Measurements from ENCODE around the gene KRT15. TPM values are rescaled to one million over a fixed set of nuclear protein-coding genes. Genes with fewer than 3 reads are reported as not detected.

The KRT15 gene
- polyA plus RNA-seq, 1 donor (not counting 4 experiments of a cell fraction or from before 2014, with no cell fraction given), result 729 TPM

DNA sequence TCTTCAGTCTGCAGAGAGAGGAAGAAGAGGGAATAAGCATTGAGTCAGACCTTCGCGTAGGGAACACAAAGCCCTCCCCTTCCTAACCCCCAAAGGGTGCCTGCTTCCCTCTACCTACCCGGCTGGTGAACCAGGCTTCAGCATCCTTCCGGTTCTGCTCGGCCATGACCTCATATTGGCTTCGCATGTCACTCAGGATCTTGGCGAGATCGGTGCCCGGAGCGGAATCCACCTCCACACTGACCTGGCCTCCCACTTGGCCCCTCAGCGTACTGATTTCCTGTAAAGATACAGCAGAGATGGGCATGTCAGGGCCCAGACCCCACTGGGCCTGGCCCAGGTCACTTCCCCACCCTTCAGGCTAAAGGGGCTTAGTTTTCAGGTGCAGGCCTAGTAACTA is 5.6 kb upstream of the KRT15 start:
- Histone ChIP-seq H3K27me3 (ENCODE audit: control insufficient read depth, extremely low read depth, insufficient read depth, low read length) (peaks cover 15% of the 10 kb centered on the region), H3K4me1 (ENCODE audit: control insufficient read depth, extremely low read depth, insufficient read depth, low read length) (peaks cover 50% of the 10 kb centered on the region), H3K4me2 (ENCODE audit: control insufficient read depth, extremely low read depth, insufficient read depth, low read depth, low read length) (no peak overlapping the region), H3K4me3 (ENCODE audit: control insufficient read depth in 2 of 3, extremely low read depth in 1 of 3, insufficient read depth in 2 of 3, low read depth in 1 of 3, low read length in 3 of 3) (no peak overlapping the region), H2AFZ (ENCODE audit: control insufficient read depth, low read length) (no peak overlapping the region), H3K36me3 (ENCODE audit: control insufficient read depth in 2 of 2, extremely low read depth in 1 of 2, insufficient read depth in 2 of 2, low read length in 2 of 2) (no peaks in the 10 kb centered on the region), H3K9me3 (ENCODE audit: control insufficient read depth, low read depth, low read length) (no peaks in the 10 kb centered on the region), H3K9me1 (ENCODE audit: control insufficient read depth, extremely low read depth, insufficient read depth, low read length) (no peaks in the 10 kb centered on the region), H3K9ac (ENCODE audit: control insufficient read depth, extremely low read depth, insufficient read depth, low read length) (no peak overlapping the region), H3K79me2 (ENCODE audit: control insufficient read depth, insufficient read depth, low read length) (no peaks in the 10 kb centered on the region), H3K27ac (ENCODE audit: control insufficient read depth, insufficient read depth, low read length) (no peak overlapping the region), H4K20me1 (ENCODE audit: control insufficient read depth, extremely low read depth, insufficient read depth, low read length) (no peaks in the 10 kb centered on the region)
- dilution Hi-C loops (cut with MboI; ENCODE audit: extremely low pct_ligation_motif_present, low sequenced_read_pairs), result no loop called here
- TF ChIP-seq EZH2 (IDR thresholded peaks at IDR 0.05; ENCODE audit: low read length) (no peak), CTCF (optimal IDR thresholded peaks at IDR 0.05 in 1 of 3, IDR thresholded peaks at IDR 0.05 in 1 of 3, conservative IDR thresholded peaks at IDR 0.05 in 1 of 3; ENCODE audit: extremely low read depth in 1 of 3, insufficient read depth in 2 of 3, low read length in 3 of 3) (no peak)
- DNase-seq (ENCODE audit: low read depth, low spot score) (no peak), FAIRE-seq (no peak)

DNA sequence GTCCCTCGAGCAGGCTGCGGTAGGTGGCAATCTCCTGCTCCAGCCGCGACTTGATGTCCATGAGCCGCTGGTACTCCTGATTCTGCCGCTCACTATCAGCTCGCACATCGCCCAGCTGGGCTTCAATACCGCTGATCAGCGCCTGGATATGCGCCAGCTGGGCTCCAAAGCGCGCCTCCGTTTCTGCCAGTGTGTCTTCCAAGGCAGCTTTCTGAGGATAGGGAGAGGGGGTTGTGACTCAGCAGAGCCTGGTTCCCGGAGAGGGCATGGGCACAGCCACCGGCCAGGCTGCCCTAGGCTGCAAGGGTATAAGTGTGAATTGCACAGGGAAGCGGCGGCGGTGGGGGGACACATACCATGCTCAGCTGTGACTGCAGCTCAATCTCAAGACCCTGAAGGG is 5.1 kb upstream of the KRT15 start:
- H3K4me1 ChIP-seq (ENCODE audit: control insufficient read depth, extremely low read depth, insufficient read depth, low read length), result peaks cover 52% of the 10 kb centered on the region
- peaks cover 15% of the 10 kb centered on the region for H3K27me3 ChIP-seq (ENCODE audit: control insufficient read depth, extremely low read depth, insufficient read depth, low read length)
- H3K9me1 ChIP-seq (ENCODE audit: control insufficient read depth, extremely low read depth, insufficient read depth, low read length), result no peaks in the 10 kb centered on the region
- no peak overlapping the region for H3K4me3 ChIP-seq (ENCODE audit: control insufficient read depth in 2 of 3, extremely low read depth in 1 of 3, insufficient read depth in 2 of 3, low read depth in 1 of 3, low read length in 3 of 3)
- no peak for FAIRE-seq
- H3K9ac ChIP-seq (ENCODE audit: control insufficient read depth, extremely low read depth, insufficient read depth, low read length), result no peak overlapping the region
- no peaks in the 10 kb centered on the region for H3K9me3 ChIP-seq (ENCODE audit: control insufficient read depth, low read depth, low read length)
- H3K4me2 ChIP-seq (ENCODE audit: control insufficient read depth, extremely low read depth, insufficient read depth, low read depth, low read length), result no peak overlapping the region
- H4K20me1 ChIP-seq (ENCODE audit: control insufficient read depth, extremely low read depth, insufficient read depth, low read length), result no peaks in the 10 kb centered on the region
- dilution Hi-C loops (cut with MboI; ENCODE audit: extremely low pct_ligation_motif_present, low sequenced_read_pairs), result no loop called here
- H3K79me2 ChIP-seq (ENCODE audit: control insufficient read depth, insufficient read depth, low read length), result no peaks in the 10 kb centered on the region
- TF ChIP-seq CTCF (optimal IDR thresholded peaks at IDR 0.05 in 1 of 3, IDR thresholded peaks at IDR 0.05 in 1 of 3, conservative IDR thresholded peaks at IDR 0.05 in 1 of 3; ENCODE audit: extremely low read depth in 1 of 3, insufficient read depth in 2 of 3, low read length in 3 of 3) (no peak), EZH2 (IDR thresholded peaks at IDR 0.05; ENCODE audit: low read length) (no peak)
- DNase-seq (ENCODE audit: low read depth, low spot score), result no peak
- no peak overlapping the region for H3K27ac ChIP-seq (ENCODE audit: control insufficient read depth, insufficient read depth, low read length)
- no peaks in the 10 kb centered on the region for H3K36me3 ChIP-seq (ENCODE audit: control insufficient read depth in 2 of 2, extremely low read depth in 1 of 2, insufficient read depth in 2 of 2, low read length in 2 of 2)
- no peak overlapping the region for H2AFZ ChIP-seq (ENCODE audit: control insufficient read depth, low read length)
